Endometrial microvascular endothelial cells (primary cell): ENCODE results near the gene KRT3. TPM values are rescaled to one million over a fixed set of nuclear protein-coding genes. Genes with fewer than 3 reads are reported as not detected.

Experiments
- in situ Hi-C: cut with HindIII; loops from 2 replicates; pipeline ENCODE4 v1.10.0; 2017; ENCODE audit warnings: low sequenced_read_pairs, low pct_unique_long_range_greater_than_20kb; ENCODE audit errors: inconsistent ontology term
- total RNA-seq: library from RNA; depleted of rRNA; stranded (reverse); fragments of >200 nt; gene quantifications from one replicate; pipeline ENCODE4 v1.2.3, GENCODE V29; 2015; ENCODE audit errors: inconsistent ontology term

KRT3 gene
- total RNA-seq, 1 donor from 2014 or later: not detected

DNA sequence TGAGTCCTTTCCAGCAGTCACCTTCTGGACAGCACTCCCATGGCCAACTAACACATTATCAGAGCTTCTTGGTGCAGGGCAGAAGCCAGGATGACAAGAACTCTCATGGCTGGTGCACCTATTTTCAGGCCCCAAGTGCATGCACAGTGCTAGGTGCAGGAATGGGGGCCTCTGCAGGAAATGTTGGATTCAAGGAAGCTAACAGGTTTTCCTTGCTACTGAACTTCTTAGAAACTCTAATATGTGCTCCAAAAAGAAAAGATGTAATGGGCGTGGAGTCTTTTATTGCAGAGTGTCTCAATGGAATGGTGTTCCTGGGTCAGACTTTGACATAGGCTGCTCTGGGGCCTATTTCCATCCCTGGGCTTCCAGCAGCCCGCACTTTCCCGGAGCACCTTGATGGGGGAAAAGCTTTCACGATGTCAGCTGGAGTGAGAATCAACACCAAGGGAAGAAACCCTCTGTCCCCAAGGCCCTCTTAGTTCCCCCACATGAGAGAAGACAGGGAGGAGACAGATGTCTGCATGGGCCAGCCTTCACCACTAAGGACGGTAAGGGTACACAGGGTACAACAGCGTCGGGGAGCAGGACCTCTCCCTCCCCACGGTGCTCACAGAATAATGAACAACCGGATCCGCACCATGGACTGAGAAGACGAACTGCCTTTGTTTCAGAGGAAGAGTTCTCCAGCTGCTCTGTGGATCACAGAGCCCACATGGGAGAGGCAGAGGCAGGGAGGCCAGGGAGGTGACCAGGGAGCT is 6.9 kb downstream of the KRT3 start:
- in situ Hi-C loops: no loop called here

DNA sequence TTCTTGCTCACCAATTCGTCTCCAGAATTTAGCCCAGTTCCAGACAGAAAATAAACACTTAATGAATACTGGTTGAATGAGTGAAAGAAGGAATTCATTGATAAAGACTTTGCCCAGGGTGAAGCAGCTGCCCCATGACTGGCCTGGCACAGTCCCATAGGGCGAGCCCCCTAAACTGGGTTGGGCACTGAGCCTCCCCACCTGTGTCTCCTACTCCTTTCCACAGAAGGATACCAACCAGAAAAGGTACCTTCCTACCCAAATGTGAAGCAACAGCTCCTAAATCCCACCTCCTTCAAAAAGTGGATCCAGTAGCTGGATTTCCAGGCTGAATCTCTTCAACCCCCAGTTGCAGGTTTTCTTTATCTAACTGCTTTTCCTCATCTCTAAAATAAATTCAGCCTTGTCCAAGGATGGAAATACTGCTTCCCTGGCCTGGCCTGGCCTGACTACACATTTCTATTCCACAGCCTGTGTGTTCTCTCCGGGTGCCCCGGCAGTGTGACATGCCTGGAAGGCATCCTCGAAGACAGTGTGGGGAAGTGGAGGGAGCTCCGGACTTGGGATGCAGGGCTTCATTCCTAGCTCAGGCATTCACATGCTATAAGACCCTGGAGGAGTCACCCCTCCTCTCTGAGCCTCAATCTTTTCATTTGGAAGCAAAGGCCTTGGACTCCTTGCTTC is 7.6 kb downstream of the KRT3 start:
- in situ Hi-C loops: no loop called here

DNA sequence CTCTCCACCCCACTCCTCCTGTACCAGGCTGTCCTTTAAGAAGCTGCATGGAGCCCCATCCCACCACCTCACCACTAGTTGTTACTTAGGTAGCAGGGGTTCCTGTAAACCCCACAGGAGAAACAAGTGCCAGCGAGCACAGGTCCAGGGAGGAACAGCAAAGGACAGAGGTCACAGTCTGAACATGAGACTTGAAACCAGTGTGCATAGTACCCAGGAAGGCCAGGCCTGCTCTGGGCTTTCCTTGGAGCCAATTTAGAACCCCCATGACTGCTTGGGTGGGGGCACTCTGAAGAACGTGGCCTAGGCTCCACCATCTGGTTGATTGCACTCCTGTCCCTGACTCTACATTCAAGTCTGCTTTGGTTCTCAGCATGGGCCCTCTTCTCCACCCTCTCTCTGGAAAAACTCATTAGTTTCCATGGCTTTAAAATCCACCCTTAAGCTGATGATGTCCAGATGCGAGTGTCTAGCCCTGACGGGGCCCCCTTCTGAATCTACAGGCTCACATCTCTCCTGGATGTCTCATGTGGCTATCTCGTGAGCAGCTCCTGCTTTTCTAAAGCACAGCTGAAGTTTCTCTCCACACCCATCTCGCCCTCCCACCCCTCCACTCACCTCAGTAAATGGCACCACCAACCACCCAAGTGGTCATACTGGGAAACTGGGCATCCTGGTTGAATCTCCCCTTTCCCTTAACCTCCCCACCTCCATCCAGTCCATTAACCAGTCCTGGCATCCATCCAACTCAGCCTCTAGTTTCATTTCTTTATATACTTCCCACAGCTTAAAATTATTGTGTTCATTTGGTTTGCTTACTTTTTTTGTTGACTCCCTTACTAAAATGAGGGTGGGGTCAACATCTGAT is 8.4 kb downstream of the KRT3 start:
- in situ Hi-C loops: no loop called here

DNA sequence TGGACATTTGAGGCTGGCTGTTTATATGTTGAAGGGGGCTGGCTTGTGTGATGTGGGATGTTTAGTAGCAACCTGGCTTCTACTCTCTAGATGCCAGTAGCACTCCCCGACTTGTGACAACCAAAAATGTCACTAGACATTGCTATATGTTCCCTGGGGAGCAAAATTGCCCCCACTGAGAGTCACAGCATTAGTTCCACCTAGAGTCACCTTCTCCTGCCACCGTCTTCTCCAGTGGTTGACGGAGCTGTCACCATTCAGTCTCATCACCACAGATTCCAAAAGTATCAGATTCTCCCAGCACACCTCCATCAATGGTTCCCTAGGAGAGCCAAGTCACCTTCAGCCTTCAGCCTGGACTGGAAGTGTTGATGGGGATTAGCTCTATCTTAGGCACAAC is 11.0 kb downstream of the KRT3 start:
- in situ Hi-C loops: no loop called here

DNA sequence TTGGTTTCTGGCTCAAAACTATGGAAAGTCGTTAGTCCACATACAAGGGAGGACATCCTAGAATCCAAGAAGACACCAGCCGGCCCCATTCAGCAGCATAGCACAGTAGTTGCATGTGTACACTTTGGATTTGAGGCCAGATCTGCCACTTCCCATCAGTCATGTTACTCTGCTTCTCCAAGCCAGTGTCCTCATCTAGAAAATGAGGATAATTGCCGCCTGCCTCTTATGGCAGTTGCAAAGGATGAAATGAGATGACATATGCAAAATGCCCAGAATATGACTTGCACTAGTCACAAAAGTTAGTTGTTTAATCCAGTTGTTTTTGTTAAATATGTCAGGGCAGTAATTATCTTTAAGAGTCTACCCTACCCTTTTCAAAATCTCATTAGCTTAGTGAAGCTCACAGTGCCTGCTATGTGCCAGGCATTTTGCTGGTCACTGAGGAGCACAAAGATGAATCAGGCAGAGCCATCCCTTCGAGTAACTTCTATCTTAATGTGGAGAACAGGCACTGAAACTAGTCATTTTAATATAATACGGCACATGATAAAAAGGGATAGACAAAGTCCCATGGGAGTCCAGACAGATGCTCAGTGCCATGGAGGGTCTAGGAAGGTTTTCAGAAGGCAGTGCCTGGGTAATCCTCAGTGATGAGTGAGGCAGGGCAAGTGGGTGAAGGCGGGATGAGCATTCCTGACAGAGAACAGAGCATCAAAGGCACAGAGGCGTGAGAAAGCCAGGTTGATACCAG is 12.2 kb downstream of the KRT3 start:
- in situ Hi-C loops: no loop called here

DNA sequence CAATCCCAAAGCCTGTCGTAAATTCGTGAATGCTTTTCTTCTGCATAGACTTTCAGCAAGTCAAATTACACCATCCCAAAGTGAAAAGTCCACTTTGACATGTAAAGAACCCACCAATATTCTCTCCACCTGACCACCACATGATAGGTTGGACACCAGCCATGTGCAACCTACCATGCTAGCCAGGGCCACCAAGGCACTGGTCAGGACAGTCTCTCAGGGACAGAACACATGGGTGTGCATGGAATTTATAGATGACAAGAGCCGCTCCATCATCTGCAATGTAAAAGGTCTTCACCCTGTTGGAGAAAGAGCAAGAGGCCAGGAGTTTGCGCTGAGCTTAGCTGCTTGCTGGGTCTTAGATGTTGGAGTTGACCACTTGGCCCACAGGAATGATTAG is 13.4 kb downstream of the KRT3 start:
- in situ Hi-C loops: no loop called here

DNA sequence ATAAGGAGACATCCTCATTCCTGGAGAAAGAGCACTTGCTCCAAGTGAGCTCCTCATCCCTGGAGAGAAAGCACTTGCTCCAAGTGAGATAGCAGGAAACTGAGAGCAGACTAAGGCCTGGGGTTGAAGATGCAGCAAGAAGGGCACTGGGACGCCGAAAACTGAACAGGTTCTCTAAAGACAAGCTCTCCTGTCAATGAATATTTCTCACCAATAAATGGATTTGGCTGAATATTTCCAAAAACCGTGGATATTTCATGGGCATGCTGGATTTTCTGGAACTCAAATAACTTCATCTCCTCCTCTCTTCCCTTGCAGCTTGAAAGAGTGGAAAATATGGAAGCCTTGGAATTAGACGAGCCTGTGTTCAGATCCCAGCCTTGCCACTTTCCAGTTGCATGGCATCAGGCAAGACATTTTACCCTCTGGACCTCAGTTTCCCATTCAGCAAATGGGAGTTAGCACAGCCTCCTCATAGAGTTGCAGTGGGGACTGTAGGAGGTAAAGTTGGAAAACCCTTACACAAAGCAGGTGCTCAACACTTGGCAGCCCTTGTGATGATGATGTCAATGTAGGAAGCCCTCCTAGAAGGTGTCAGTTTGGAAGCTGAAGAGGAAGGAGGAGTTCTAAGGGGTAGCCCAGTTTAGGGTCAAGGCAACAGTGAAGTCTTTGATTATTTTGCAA is 14.4 kb downstream of the KRT3 start:
- in situ Hi-C loops: no loop called here

DNA sequence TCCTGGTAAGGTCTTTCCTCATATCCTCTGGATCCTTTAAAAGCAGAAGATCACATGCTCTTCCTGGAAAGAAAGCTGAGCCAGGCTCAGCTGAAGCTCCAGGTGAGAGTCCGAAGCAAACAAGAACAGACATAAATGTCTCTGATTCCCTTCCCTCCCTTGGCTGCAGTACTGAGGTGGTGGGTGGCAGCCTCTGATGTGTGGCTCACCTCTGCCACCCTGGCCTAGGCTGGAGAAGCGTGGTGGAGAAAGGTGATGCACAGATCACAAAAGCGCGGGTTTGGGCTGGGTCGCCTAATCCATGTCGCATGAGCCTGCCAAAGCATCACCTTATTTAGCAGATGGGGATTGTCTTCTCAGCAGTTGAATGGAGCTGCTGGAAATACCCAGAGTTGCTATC is 16.0 kb downstream of the KRT3 start:
- in situ Hi-C loops: no loop called here

DNA sequence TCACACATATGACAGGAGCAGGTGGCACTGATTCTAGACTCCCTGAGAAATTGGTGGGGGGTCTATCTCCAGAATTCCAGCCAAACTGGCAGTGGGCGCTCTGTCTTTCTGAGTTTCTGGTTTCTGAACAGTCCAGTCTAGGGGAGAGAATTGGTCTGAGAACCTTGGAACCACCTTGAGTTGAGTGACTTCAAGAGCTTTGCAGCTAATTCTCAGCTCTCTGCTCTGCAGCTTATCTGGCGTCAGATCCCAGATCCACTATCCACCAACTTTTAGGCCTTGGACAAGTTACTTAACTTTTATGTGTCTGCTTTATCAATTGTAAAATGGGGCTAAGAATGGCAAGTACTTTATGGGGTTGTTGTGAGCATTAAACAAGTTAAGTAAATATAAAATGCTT is 17.1 kb downstream of the KRT3 start:
- in situ Hi-C loops: no loop called here

DNA sequence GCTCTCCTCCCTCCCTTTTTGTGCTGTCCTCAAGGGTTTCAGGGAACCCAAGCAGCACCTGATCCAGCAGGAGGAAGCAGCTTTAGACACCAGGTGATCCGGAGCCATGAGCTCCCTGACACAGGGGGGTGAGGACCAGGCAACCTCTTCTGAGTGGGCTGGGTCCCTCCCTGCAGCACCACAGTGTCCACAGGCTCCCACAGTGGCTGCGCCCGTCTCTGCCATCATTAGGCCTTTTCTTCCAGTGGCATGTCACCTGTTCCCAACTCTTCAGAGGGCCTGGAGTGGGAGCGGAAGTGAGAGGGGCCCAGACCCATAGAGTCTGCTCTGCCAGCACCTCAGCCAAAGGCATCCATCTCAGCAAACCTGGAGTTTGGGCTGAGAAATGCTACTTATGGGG is 18.4 kb downstream of the KRT3 start:
- in situ Hi-C loops: no loop called here

DNA sequence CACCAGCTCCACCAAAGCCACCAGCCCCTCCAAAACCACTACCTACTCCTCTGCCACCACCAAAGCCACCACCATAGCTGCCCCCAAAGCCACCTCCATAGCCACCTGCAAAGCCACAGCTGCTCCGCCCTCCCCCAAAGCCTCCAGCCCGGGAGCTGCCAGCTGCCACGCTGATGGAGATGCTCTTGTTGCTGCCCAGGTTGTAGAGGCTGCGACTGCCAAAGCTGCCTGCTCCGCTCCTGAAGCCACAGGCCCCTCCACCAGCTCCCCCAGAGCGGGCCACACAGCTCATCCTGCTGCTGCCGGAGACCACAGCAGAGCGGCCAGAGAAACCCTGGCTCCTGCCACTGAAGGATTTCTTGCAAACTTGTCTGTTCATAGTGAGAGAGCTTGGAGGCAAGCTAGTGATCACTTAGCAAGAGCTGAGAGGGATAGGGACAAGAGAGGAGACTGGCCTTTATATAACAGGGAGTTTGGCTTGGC is 19.0 kb downstream of the KRT3 start, which contains the start of gene KRT76:
Gene KRT76 (minus strand): TSS at position 433 of the 483 bp plus-strand sequence. CDS start 54 bp downstream, at position 379.
- in situ Hi-C loops: no loop called here

DNA sequence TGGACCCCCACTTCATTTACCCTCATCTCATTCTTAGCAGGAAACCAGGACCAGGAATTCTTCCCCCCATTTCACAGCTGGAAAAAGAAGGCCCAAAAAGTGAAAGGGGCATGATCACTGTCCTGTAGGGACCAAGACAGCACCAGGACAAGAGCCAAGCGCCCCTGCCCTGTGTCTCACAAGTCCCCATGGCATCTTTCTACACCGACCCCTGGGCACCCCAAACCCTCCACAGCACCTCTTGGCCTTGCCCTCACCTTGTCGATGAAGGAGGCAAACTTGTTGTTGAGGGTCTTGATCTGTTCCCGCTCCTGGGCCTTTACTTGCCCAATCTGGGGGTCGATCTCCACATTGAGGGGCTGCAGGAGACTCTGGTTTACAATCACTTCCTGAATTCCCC is 19.5 kb downstream of the KRT3 start:
- in situ Hi-C loops: no loop called here

DNA sequence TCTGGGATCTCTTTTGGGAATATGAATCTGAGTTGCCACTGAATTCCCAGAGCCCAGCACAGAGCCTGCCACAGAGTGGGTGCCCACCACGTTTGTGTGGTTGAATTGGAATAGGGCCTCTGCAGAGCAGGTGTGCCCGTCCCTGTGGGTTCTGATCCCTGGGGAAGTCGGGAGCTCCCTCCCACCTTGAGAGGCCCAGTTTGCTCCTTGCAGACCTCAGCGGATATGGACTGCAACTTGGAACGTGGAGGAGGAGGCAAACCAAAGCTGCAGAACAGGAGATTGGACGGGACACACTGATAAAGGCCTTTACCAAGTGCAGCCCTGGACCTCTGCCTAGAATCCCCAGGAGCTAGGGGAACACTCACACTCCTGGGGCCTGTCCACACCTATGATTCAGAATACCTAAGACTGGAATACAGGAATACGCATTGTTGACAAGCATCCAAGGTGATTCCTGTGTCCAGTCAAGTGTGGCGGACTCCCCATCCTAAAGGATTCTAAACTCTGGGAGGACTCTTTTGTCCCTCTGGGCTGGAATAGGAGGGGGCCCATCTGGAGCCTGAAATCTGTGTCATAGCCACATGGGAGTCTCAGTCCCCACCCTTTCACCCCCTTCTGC is 21.2 kb downstream of the KRT3 start:
- in situ Hi-C loops: no loop called here

DNA sequence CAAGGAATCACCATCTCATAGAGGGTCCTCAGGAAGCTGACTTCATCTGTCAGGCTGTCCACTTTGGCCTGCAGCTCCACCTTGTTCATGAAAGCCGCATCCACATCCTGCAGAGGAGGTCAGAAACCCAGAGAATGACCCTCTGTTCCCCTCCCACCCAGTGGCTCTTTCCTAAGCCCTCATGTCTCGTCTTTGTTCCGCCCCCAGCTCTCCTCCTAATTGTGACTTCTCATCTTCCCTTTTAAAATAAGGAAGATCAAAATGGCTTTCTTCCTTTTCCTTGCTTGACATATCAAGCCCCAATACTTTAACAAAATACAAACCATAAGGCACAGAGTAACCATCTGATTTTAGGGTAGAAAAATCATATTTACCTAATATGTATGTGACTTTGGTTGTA is 23.1 kb downstream of the KRT3 start:
- in situ Hi-C loops: no loop called here

DNA sequence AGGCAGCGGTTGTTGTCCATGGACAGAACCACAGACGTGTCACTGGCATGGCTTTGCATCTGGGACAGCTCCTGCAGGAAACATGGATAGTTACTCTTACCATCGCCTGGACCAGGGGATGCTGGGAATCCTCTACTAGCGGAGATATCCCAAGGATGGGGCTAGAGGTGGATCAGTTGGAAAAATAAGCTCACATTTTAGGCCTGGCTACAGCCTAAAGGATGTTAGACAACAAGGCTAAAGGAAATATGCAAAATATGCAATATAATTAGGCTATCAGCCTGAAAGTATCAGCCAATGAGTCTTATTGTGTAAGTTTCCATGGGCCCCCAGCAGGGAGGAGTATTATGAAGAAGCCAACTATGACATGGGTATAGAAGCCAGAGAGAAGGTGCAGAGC is 23.7 kb downstream of the KRT3 start:
- in situ Hi-C loops: no loop called here

DNA sequence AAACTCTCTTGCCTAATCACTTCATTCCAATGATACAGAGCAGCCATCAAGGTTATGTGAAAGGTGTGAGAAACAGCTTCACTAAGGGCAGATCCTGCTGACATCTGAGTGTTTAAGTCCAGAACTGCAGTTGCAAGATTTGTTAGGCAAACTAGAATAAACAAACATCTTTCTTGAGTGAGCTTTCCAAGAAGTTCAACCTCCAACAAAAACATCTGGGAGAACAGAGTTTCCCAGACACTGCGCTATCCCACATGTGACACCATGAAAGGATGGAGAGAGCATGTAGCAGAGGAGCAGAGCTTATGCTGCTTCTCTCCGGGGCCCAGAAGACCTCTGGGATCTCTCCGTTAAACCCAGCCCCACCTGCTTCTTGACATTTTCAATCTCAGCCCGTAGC is 24.4 kb downstream of the KRT3 start:
- in situ Hi-C loops: no loop called here

DNA sequence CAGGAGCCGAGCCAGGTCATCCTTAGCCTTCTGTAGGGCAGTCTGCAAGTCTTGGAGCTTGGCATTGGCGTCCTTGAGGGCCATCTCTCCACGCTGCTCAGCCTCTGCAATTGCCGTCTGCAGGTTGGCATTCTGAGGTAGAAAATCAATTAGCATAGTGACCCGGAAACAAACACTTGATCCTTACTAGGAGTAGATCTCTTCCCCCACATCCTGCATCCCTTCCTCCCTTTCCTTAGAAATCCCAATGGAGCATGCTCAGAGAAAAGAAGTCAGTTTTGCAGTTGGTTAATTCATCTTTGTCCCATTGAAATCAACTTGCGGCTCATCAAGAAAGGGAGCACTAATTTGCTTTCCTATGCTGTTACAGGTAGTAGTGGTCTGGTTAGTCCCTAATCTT is 24.8 kb downstream of the KRT3 start:
- in situ Hi-C loops: no loop called here

DNA sequence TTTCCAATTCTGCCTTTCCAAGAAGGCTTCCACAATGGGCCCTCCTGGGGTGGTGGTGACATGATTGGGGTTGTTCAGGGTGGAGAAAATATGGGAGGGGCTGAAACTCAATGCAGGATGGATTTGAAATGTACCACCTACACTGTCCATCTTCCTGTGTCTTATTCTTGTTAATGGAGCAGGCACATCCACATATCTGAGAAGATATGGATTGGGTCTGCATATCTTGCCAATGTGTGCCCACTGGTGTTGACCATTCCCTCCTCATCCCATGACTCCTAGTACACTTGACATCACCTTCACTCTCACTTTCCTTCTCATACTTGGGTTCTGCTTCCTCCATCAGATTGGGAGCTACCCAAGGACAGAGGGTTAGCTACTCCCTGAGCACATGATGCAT is 26.0 kb downstream of the KRT3 start:
- in situ Hi-C loops: no loop called here
